Spleen (tissue), 7 donors: Measurements from ENCODE around the gene MOB3B.

Experiments
- POLR2A ChIP-seq, 3 donors: fragments of 450-650 bp; IDR thresholded peaks; one replicate each; pipeline ENCODE4 v1.5.1; 2017; ENCODE audit warnings: antibody characterized with exemption in 3 of 3, mild to moderate bottlenecking in 1 of 3
- POLR2AphosphoS5 ChIP-seq, 3 donors: sonication (generic); formaldehyde crosslinking; IDR thresholded peaks; one replicate each; pipeline ENCODE4 v1.5.1; 2017; ENCODE audit warnings: antibody characterized with exemption in 3 of 3
- TF ChIP-seq, protein P1 (sequence below), 11 experiments: fragments of 200-600 bp in 7 of 11; fragments of 450-650 bp in 4 of 11; sonication (generic) in 4 of 11; IDR thresholded peaks in 8 of 11; conservative IDR thresholded peaks in 3 of 11; 1 replicate in 7 of 11; 2 replicates in 4 of 11; pipeline versions ENCODE4 v1.4.0 to v1.8.0; 2016 to 2021; ENCODE audit warnings: antibody characterized with exemption in 11 of 11, inconsistent platforms in 4 of 11, mild to moderate bottlenecking in 1 of 11
- donor health status: DM: no; HTN: no; CAD: no; lungs with moderate emphysema.
- donor health status: DM: no; HTN: no; CAD: no.
- donor health status: DM: no; HTN: no; CAD: no.

DNA sequence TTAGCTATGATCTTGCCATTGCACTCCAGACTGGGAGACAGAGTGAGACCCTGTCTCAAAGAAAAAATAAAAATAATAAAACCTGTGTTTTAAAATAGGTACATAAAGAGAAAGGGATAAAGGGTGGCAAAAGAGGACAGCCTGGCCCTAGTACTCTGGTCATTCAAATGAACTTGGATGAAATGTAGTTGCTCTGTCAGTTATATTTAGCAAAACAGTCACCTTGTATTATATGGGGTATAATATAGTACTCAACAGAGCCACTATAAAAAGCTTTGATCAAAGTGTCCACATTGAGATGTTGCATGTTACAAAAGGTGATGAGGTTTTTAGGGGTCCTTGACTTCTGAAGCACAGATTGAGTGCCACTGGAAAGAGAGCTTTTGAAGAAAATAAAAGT lies 171.6 kb downstream of the MOB3B start:
- TF ChIP-seq, protein P1, sequence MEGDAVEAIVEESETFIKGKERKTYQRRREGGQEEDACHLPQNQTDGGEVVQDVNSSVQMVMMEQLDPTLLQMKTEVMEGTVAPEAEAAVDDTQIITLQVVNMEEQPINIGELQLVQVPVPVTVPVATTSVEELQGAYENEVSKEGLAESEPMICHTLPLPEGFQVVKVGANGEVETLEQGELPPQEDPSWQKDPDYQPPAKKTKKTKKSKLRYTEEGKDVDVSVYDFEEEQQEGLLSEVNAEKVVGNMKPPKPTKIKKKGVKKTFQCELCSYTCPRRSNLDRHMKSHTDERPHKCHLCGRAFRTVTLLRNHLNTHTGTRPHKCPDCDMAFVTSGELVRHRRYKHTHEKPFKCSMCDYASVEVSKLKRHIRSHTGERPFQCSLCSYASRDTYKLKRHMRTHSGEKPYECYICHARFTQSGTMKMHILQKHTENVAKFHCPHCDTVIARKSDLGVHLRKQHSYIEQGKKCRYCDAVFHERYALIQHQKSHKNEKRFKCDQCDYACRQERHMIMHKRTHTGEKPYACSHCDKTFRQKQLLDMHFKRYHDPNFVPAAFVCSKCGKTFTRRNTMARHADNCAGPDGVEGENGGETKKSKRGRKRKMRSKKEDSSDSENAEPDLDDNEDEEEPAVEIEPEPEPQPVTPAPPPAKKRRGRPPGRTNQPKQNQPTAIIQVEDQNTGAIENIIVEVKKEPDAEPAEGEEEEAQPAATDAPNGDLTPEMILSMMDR (IDR thresholded peaks at IDR 0.05 in 8 of 11, conservative IDR thresholded peaks at IDR 0.05 in 3 of 11): no peak
- TF ChIP-seq POLR2AphosphoS5 (IDR thresholded peaks at IDR 0.05): no peak
- TF ChIP-seq POLR2A (IDR thresholded peaks at IDR 0.05): no peak
